Heart left ventricle (tissue), 16 donors: Measurements from ENCODE around the gene FFAR3. TPM values are rescaled to one million over a fixed set of nuclear protein-coding genes. Genes with fewer than 3 reads are reported as not detected.

Experiments used
- ATAC-seq, 4 donors: fragments of 200-7000 bp; cut with Tn5 transposase; one replicate each; pipeline ENCODE4 v1.9.1; 2020 to 2022; ENCODE audit warnings: moderate library complexity in 4 of 4, mild to moderate bottlenecking in 3 of 4, moderate number of reproducible peaks in 1 of 4
- DNase-seq, 5 donors: peaks; one replicate each; pipeline ENCODE4 v3.0.0-alpha.2; 2020
- H3K27ac ChIP-seq, 12 donors: fragments of 200-600 bp; sonication (generic) in 4 of 12; one replicate each; pipeline versions ENCODE4 v1.5.0 to v1.8.0; 2016 to 2022; ENCODE audit warnings: mild to moderate bottlenecking in 2 of 12
- H3K27me3 ChIP-seq, 9 donors: fragments of 200-600 bp; sonication (generic) in 2 of 9; one replicate each; pipeline versions ENCODE4 v1.5.1 to v1.8.0; 2016 to 2022; ENCODE audit warnings: mild to moderate bottlenecking in 3 of 9
- H3K36me3 ChIP-seq, 9 donors: fragments of 200-600 bp; sonication (generic) in 2 of 9; one replicate each; pipeline versions ENCODE4 v1.5.0 to v1.8.0; 2018 to 2022; ENCODE audit warnings: mild to moderate bottlenecking in 2 of 9
- H3K4me1 ChIP-seq, 12 donors: fragments of 200-600 bp; sonication (generic) in 4 of 12; one replicate each; pipeline versions ENCODE4 v1.5.0 to v1.8.0; 2016 to 2022; ENCODE audit warnings: mild to moderate bottlenecking in 3 of 12
- H3K4me3 ChIP-seq, 12 donors: fragments of 200-600 bp; sonication (generic) in 4 of 12; one replicate each; pipeline versions ENCODE4 v1.5.0 to v1.8.0; 2017 to 2022; ENCODE audit warnings: mild to moderate bottlenecking in 9 of 12, moderate library complexity in 4 of 12
- H3K9me3 ChIP-seq, 12 donors: fragments of 200-600 bp; sonication (generic) in 4 of 12; one replicate each; pipeline versions ENCODE4 v1.5.0 to v1.8.0; 2016 to 2022; ENCODE audit warnings: mild to moderate bottlenecking in 1 of 12
- CTCF ChIP-seq, 12 donors: fragments of 200-600 bp; sonication (generic) in 4 of 12; IDR thresholded peaks; one replicate each; pipeline versions ENCODE4 v1.5.0 to v1.8.0; 2018 to 2022; ENCODE audit warnings: antibody characterized with exemption in 12 of 12, mild to moderate bottlenecking in 5 of 12
- POLR2A ChIP-seq, 2 donors: fragments of 450-650 bp; IDR thresholded peaks; one replicate each; pipeline ENCODE4 v1.6.1; 2017; ENCODE audit warnings: antibody characterized with exemption in 2 of 2, mild to moderate bottlenecking in 2 of 2, moderate library complexity in 2 of 2
- WGBS, 4 donors: extraction: QIAGEN DNeasy Blood & Tissue Kit in 2 of 4; methylation state at CpG; one replicate each; pipeline versions ENCODE4 v1.1.5 to v1.1.7; 2013 to 2018; 5-methylcytosine and 5-hydroxymethylcytosine counted together
- intact Hi-C, 10 donors: fragments of 100-400 bp; cut with DNase I; formaldehyde crosslinking; loops; one replicate each; pipeline versions ENCODE4 v1.11.1 to v1.14.2; 2022
- polyA plus RNA-seq, 2 donors: library from polyadenylated mRNA; stranded (reverse); fragments of 200-250 nt; gene quantifications; one replicate each; pipeline ENCODE4 v1.2.3, GENCODE V29; 2013
- total RNA-seq, 9 donors: library from RNA; depleted of rRNA in 2 of 9; stranded (reverse); fragments of >200 nt in 2 of 9; fragmentation: NEBNext Ultra II Directional in 3 of 9; extraction: Animal tissue kit (Norgen Biotek cat#: 25700) in 3 of 9; gene quantifications; one replicate each; pipeline versions ENCODE4 v1.1.0 to v1.2.4, GENCODE V29; 2016 to 2023
- donor health status: ischemic (EF 13 %, LVEDD 7.1; RV severe dilation, severe dysfunction).
- donor health status: healthy with polysubstance abuse.
- donor health status: DM: no; HTN: yes; CAD: no.
- donor health status: DM: no; HTN: no; CAD: no.
- donor health status: ischemic (EF 25% LVEDD 6.9; RV normal size, moderate dysfunction).
- donor health status: ischemic (EF 25% LVEDD 5.7; RV mildly dilated, moderate dysfunction).
- donor health status: healthy.
- donor health status: DM: yes; HTN: yes; CAD: no.
- donor health status: ischemic (EF 35%, LVEDD 5.7; RV mildly dilated, moderate dysfunction).
- donor health status: nonischemic (EF 11% LVEDD 7.7; RV severe dilation, severe dysfunction).
- donor health status: DM: yes; HTN: yes; CAD: no.
- donor health status: PGD.
- donor health status: ischemic (EF 29% LVEDD 5.4; RV normal size, mild dysfunction).
- donor health status: nonischemic (EF 23%, LVEDD 6.1; RV moderate dilation, normal function).

FFAR3 gene
- total and polyA plus RNA-seq, 11 donors, result 0.11 to 0.96 (median 0.15) TPM; not detected in 8

GRCh38 chr19:35331551-35332214 lies 26.6 kb upstream of the FFAR3 start:
- no peaks in the 10 kb centered on the region for H3K36me3 ChIP-seq
- TF ChIP-seq CTCF (IDR thresholded peaks at IDR 0.05) (no peak), POLR2A (IDR thresholded peaks at IDR 0.05) (no peak)
- H3K4me3 ChIP-seq, result no peak overlapping the region
- peaks cover 0 to 48% (median 9%) of the 10 kb centered on the region in 9 donors for H3K27me3 ChIP-seq
- no peak for ATAC-seq
- H3K27ac ChIP-seq, result no peak overlapping the region
- DNase-seq, result peak in 1 of 5 donors; percentile 9
- WGBS, 4 donors, result 81 to 90% (median 87%) methylated on average over 14 of the region's 14 CpGs
- H3K9me3 ChIP-seq, result no peaks in the 10 kb centered on the region
- intact Hi-C loops, result no loop called here
- no peaks in the 10 kb centered on the region for H3K4me1 ChIP-seq

GRCh38 chr19:35332817-35333216 lies 25.4 kb upstream of the FFAR3 start:
- H3K27ac ChIP-seq, result no peak overlapping the region
- no peaks in the 10 kb centered on the region for H3K9me3 ChIP-seq
- no peak for DNase-seq
- no peak overlapping the region for H3K4me3 ChIP-seq
- 47 to 55% (median 51%) methylated on average over 12 of the region's 12 CpGs for WGBS, 4 donors
- no peak for TF ChIP-seq POLR2A (IDR thresholded peaks at IDR 0.05)
- TF ChIP-seq CTCF (IDR thresholded peaks at IDR 0.05), result no peak
- intact Hi-C loops, result loop anchor here in 1 of 10 donors (1.0 kb wide), 1 partner anchor 9 kb away; no protein-coding TSS in a partner anchor
- no peaks in the 10 kb centered on the region for H3K36me3 ChIP-seq
- ATAC-seq, result no peak
- no peaks in the 10 kb centered on the region for H3K4me1 ChIP-seq
- H3K27me3 ChIP-seq, result peaks cover 0 to 48% (median 9%) of the 10 kb centered on the region in 9 donors

- Histone ChIP-seq H3K4me3 (no peak overlapping the region), H3K4me1 (no peaks in the 10 kb centered on the region), H3K36me3 (no peaks in the 10 kb centered on the region), H3K9me3 (no peaks in the 10 kb centered on the region), H3K27ac (no peak overlapping the region), H3K27me3 (peaks cover 0 to 43% (median 7%) of the 10 kb centered on the region in 9 donors)
- 84 to 90% (median 89%) methylated on average over 10 of the region's 10 CpGs for WGBS, 4 donors
- intact Hi-C loops, result no loop called here
- ATAC-seq (no peak), DNase-seq (peak in 1 of 5 donors; percentile 2)
- TF ChIP-seq CTCF (IDR thresholded peaks at IDR 0.05) (no peak), POLR2A (IDR thresholded peaks at IDR 0.05) (no peak)
Observed at GRCh38 chr19:35334144-35334753, 24.0 kb upstream of the FFAR3 start.

GRCh38 chr19:35336166-35336955 lies 21.9 kb upstream of the FFAR3 start:
- ATAC-seq, result no peak
- Histone ChIP-seq H3K4me3 (no peak overlapping the region), H3K36me3 (no peaks in the 10 kb centered on the region), H3K4me1 (no peaks in the 10 kb centered on the region), H3K27me3 (peaks cover 0 to 27% (median 5%) of the 10 kb centered on the region in 9 donors), H3K9me3 (no peaks in the 10 kb centered on the region), H3K27ac (no peak overlapping the region)
- TF ChIP-seq POLR2A (IDR thresholded peaks at IDR 0.05) (no peak), CTCF (IDR thresholded peaks at IDR 0.05) (no peak)
- intact Hi-C loops, result no loop called here
- WGBS, 4 donors, result 77 to 85% (median 81%) methylated on average over 21 of the region's 21 CpGs
- DNase-seq, result peak in 1 of 5 donors; percentile 9
